Mucosa of rectum (tissue), 2 donors: Measurements from ENCODE around the gene REPS1.

Source experiments
- H3K27ac ChIP-seq, 2 donors: one replicate each; pipeline ENCODE4 v1.7.0; 2013; ENCODE audit warnings: inconsistent platforms in 2 of 2, low read depth in 2 of 2, low read length in 2 of 2
- H3K27me3 ChIP-seq, 2 donors: one replicate each; pipeline ENCODE4 v1.7.0; 2013; ENCODE audit warnings: low read length in 2 of 2; ENCODE audit not compliant: control insufficient read depth in 2 of 2, insufficient read depth in 2 of 2
- H3K36me3 ChIP-seq, 2 donors: one replicate each; pipeline ENCODE4 v1.7.0; 2013; ENCODE audit warnings: low read length in 2 of 2; ENCODE audit not compliant: control insufficient read depth in 2 of 2, insufficient read depth in 2 of 2
- H3K4me1 ChIP-seq, 2 donors: one replicate each; pipeline ENCODE4 v1.7.0; 2013; ENCODE audit warnings: low read length in 2 of 2, mild to moderate bottlenecking in 1 of 2; ENCODE audit not compliant: control insufficient read depth in 2 of 2, insufficient read depth in 2 of 2
- H3K4me3 ChIP-seq, 2 donors: one replicate each; pipeline ENCODE4 v1.7.0; 2013; ENCODE audit warnings: low read length in 2 of 2
- H3K9ac ChIP-seq, 2 donors: one replicate each; pipeline ENCODE4 v1.7.0; 2013; ENCODE audit warnings: low read length in 2 of 2, low read depth in 1 of 2, mild to moderate bottlenecking in 1 of 2
- H3K9me3 ChIP-seq, 2 donors: one replicate each; pipeline ENCODE4 v1.7.0; 2013; ENCODE audit warnings: low read length in 2 of 2; ENCODE audit not compliant: control insufficient read depth in 2 of 2
- donor health status: healthy.
- donor health status: Normal muscosa, but diverticular disease.

REPS1 gene

DNA sequence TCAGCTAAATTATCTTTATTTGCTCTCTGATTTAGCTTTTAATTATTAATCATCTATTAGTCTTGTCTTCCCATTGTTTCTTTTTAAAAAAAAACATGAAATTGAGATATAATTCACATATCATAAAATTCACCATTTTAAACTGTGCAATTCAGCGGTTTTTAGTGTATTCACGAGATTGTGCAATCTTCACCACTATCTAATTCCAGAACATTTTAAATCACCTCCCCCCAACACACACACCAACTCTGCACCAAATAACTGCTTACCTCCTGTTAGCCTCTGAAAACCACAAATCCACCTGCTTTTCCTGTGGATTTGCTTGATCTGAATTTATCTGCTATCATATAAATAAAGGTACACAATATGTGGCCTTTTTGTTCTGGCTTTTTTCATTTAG is 31.7 kb upstream of the REPS1 start:
- Histone ChIP-seq H3K9me3 (no peaks in the 10 kb centered on the region), H3K36me3 (no peaks in the 10 kb centered on the region), H3K27ac (no peak overlapping the region), H3K9ac (no peak overlapping the region), H3K4me1 (peaks cover 0 to 7% of the 10 kb centered on the region in 2 donors), H3K4me3 (no peak overlapping the region), H3K27me3 (no peaks in the 10 kb centered on the region)

DNA sequence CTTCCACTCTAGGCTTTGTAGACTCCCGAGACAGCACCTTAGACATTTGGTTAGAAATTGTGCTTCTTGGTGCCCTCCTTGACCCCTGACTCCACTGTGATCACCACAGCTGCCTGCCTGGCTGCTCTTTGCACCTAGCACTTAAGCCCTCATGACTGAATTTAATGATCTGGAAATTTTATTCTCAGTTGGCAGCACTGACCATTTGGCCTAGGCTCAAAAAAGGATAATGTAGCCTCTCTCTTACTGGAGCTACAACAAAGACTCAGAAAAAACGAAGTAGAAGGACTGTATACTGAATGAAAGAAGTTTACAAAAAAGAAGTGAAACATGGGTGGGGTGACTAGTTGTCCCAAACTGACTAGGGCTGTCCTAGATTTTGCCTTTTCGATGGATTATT is 29.2 kb upstream of the REPS1 start:
- Histone ChIP-seq H3K4me3 (no peak overlapping the region), H3K27ac (no peak overlapping the region), H3K27me3 (no peaks in the 10 kb centered on the region), H3K36me3 (no peaks in the 10 kb centered on the region), H3K9me3 (no peaks in the 10 kb centered on the region), H3K4me1 (peaks cover 0 to 7% of the 10 kb centered on the region in 2 donors), H3K9ac (no peak overlapping the region)

DNA sequence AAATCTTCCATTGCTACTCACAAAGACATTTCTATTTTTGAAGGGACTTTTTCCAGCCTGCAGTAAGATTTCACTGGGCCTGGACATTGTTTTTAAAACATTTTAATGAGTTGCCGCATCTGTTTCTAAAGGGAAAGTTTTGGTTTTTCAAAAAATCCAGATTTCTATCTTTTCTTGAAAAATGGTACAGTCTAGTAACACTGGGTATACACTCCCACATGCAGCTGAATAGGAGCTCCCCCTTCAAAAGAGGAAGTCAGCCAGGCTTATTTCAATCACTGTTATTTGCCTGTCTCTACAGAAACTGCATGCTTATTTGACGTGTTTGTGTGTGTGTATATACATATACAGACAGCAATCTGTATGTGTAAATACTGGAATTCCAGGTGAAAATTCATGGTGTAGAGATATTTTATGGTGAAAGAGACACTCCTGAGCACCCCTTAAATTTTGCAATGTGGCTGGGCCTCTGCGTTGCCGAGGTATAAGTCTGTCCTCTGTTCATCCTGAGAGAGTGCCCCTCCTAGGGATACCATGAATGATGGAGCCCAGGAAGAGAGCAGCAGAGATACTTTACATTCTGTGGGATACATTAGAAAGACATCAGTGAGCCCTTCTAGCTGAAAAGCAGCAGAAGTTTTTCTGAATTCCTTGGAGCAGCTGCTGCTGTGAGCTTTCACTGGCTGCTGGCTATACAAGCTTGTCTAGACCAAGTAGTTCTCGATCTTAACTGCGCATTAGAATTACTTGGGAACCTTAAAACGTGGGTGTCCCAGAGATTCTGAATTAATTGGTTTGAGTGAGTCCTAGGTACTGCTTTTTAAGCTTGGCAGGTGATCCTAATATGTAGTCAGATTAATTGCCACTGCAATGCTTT is 28.5 kb upstream of the REPS1 start:
- Histone ChIP-seq H3K4me3 (no peak overlapping the region), H3K27me3 (no peaks in the 10 kb centered on the region), H3K9me3 (no peaks in the 10 kb centered on the region), H3K36me3 (no peaks in the 10 kb centered on the region), H3K9ac (no peak overlapping the region), H3K27ac (no peak overlapping the region), H3K4me1 (peaks cover 0 to 7% of the 10 kb centered on the region in 2 donors)

DNA sequence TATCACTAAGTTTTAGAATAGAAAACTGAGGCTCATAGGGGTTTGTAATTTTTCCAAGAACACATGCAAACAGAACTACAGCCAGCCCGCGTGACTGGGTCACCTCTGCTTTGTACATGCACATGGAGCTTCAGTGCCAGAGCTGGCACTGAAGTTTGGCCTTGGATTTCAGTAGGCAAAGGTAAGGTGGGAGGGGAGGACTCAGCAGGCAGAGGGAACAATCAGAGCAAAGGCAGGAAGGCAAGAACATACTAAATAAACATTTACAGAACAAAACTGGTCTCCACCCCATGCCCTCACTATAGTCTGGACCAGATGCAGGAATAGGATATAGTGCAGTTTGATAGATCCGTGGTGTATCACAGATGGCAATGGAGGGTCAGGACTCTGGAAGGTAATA is 26.9 kb upstream of the REPS1 start:
- no peak overlapping the region for H3K27ac ChIP-seq
- H3K4me1 ChIP-seq, result no peaks in the 10 kb centered on the region
- no peaks in the 10 kb centered on the region for H3K36me3 ChIP-seq
- no peak overlapping the region for H3K9ac ChIP-seq
- H3K9me3 ChIP-seq, result no peaks in the 10 kb centered on the region
- no peak overlapping the region for H3K4me3 ChIP-seq
- H3K27me3 ChIP-seq, result no peaks in the 10 kb centered on the region

DNA sequence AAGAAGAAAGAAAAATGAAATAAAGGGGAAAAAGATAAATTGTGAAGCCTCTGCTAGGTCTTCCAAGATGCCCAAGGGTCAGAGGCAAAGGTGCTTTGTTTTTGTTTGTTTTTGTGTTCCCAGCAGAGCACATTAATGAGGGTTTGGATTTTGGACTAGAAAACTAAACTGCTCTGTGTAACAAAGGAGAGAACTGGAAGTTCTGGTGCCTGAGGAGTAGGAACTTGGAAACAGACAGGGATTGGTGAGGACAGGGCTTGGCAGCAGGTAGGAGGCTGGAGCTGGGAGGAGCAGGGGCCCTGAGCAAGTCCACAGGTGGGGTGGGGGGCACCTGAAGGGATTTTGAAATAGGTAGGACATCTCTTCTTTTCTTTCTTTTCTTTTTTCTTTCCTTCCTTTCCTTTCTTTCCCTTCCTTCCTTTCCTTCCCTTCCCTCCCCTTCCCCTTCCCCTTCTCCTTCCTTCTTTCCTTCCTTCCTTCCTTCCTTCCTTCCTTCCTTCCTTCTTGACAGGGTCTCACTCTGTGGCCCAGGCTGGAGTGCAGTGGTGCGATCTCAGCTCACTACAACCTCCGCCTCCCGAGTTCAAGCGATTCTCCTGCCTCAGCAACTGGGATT is 25.2 kb upstream of the REPS1 start:
- Histone ChIP-seq H3K27ac (no peak overlapping the region), H3K36me3 (no peaks in the 10 kb centered on the region), H3K4me3 (no peak overlapping the region), H3K9ac (no peak overlapping the region), H3K9me3 (no peaks in the 10 kb centered on the region), H3K27me3 (no peaks in the 10 kb centered on the region), H3K4me1 (no peaks in the 10 kb centered on the region)

DNA sequence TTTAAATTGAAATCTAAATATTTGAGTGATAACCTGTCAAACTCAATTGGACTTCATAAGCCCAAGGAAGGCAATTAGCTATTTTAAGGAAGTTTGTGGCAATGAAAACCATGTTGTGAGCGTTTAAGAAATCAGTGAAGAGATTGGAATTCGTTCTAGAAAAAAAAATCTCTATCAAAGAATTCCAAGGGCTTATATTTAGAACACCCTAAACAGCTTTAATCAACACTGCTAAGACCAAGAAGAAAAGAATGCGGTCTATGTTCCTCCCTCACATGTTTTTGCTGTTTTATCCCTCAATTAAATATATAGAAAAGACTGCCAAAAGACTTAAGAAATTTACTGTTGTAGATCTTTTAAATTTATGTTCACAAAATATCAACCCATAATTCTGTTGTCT is 23.9 kb upstream of the REPS1 start:
- no peak overlapping the region for H3K4me3 ChIP-seq
- H3K27me3 ChIP-seq, result no peaks in the 10 kb centered on the region
- no peaks in the 10 kb centered on the region for H3K4me1 ChIP-seq
- no peak overlapping the region for H3K9ac ChIP-seq
- no peak overlapping the region for H3K27ac ChIP-seq
- H3K36me3 ChIP-seq, result no peaks in the 10 kb centered on the region
- no peaks in the 10 kb centered on the region for H3K9me3 ChIP-seq

DNA sequence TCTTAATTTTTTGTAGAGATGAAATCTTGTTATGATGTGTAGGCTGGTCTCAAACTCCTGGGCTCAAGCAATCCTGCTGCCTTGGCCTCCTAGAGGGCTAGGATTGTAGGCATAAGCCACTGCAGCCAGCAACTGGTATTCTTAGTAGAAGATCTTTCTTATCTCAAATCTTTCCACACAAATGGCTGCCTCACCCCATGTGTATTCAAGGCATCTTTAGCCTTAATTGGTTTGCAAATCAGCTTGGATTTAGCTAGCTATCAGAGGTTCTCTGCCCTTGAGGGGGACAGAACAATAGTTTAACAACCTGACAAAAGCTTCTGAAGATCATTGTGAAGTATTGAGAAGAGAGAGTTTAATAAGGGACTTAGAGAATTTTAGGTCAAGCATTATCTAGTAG is 22.6 kb upstream of the REPS1 start:
- Histone ChIP-seq H3K4me3 (no peak overlapping the region), H3K4me1 (no peaks in the 10 kb centered on the region), H3K9me3 (no peaks in the 10 kb centered on the region), H3K27ac (no peak overlapping the region), H3K36me3 (no peaks in the 10 kb centered on the region), H3K27me3 (no peaks in the 10 kb centered on the region), H3K9ac (no peak overlapping the region)

DNA sequence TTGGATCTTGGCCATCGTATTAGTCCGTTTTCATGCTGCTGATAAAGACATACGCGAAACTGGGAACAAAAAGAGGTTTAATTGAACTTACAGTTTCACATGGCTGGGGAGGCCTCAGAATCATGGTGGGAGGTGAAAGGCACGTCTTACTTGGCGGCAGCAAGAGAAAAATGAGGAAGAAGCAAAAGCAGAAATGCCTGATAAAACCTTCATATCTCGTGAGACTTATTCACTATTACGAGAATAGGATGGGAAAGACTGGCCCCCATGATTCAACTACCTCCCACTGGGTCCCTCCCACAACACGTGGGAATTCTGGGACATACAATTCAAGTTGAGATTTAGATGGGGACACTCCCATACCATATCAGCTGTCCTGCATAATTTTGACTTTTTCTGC is 20.1 kb upstream of the REPS1 start:
- Histone ChIP-seq H3K4me3 (no peak overlapping the region), H3K27ac (no peak overlapping the region), H3K9me3 (no peaks in the 10 kb centered on the region), H3K27me3 (no peaks in the 10 kb centered on the region), H3K9ac (no peak overlapping the region), H3K4me1 (no peaks in the 10 kb centered on the region), H3K36me3 (no peaks in the 10 kb centered on the region)

DNA sequence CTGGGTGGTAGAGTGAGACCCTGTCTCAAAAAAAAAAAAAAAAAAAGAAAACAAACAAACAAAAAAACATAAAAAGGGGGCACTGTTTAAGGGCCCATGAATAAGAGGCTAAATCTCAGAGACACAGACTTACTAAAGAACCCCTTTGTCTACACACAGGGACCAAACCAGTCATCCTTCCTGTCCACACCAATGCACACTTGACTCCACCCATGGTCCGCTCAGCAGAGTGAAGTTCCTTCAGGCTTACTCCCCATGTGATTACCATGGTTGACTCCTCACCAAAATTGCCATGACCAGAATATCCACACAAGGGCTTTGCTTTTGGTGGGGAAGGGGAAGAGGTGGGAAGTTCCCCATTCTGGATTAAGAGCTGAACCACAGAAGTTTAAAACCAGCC is 19.4 kb upstream of the REPS1 start:
- H3K4me1 ChIP-seq, result no peaks in the 10 kb centered on the region
- H3K9me3 ChIP-seq, result no peaks in the 10 kb centered on the region
- H3K27ac ChIP-seq, result no peak overlapping the region
- H3K9ac ChIP-seq, result no peak overlapping the region
- no peaks in the 10 kb centered on the region for H3K36me3 ChIP-seq
- H3K4me3 ChIP-seq, result no peak overlapping the region
- H3K27me3 ChIP-seq, result no peaks in the 10 kb centered on the region

DNA sequence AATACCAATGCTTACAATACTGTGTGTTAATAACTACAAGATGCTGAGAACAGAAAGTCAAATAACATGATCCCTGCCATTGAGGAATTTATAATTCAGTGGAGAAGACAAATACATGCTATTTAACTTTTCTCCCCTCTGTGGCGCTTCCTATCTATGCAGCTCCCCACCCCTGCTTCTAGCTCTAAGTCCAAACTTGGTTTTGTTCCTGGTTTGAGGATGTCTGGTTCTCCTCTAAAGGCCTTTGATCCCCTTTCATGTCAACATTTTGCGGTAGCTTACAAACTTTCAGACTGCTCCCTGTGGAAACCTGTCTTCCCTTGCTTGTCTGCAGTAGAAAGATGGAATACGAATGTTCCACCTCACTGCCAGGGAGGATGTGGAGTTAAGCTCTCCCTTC is 18.4 kb upstream of the REPS1 start:
- Histone ChIP-seq H3K4me3 (no peak overlapping the region), H3K27me3 (no peaks in the 10 kb centered on the region), H3K27ac (no peak overlapping the region), H3K36me3 (no peaks in the 10 kb centered on the region), H3K9ac (no peak overlapping the region), H3K4me1 (no peaks in the 10 kb centered on the region), H3K9me3 (no peaks in the 10 kb centered on the region)
